ENCODE data around the gene TNS1.

Gene TNS1

DNA sequence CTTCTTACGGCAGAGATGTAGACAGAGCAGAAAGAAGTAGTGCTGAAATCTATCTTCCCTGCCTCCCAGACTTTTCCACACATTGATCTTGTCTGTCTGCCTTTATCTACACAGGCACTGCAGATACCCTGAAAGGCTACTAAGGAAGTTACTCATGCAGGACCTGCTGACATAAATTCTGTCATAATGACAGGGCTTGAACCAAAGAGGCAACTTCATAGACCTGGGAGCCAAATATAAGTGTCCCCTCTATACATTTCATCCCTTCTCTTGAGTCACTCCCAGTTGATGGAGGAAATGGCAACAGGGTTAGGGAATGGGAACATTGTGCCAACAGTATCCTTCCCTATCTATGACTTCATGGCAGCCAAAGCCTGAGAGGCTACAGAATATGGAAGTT is 157.5 kb downstream of the TNS1 start:
- DNase-seq (ENCODE audit: low read depth, low spot score) = no peak
- H3K27ac ChIP-seq = no peak overlapping the region

DNA sequence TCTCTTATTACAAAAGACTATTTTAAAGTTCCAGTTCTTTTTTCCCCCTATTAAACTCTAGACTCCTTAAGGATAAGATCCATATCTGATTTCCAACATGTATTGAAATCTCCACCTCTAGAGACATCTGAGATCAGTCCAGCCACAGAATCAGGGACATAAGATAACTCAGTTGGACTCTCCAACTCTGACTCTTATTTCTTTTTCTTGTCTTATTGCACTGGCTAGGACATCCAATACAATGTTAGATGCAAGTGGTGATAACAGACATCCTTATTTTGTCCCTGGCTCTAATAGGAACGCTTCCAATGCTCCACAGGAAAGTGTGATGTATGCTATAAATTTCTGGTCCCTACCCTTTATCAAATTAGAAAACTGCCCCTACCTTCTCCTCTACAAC is 158.1 kb downstream of the TNS1 start:
- no peak for DNase-seq (ENCODE audit: low read depth, low spot score)
- H3K27ac ChIP-seq = no peak overlapping the region

DNA sequence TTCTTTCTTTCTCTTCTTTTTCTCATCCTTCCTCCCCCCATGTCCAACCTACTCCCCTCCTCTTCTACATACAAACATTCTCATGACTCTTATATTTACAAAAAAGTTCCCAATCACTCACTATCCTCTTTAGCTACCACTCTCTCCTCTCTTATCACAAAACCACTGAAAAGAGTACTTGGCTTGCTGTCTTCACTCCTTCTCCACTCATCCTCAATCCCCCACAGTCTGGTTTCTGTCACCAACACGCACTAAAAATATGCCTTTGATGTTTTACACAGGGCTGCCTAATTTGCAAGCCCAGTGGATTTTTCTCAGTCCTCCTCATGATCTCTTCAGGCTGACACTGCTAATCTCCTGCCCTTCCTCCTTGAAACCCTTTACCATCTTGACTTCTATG is 159.5 kb downstream of the TNS1 start:
- DNase-seq (ENCODE audit: low read depth, low spot score) = no peak
- no peak overlapping the region for H3K27ac ChIP-seq

DNA sequence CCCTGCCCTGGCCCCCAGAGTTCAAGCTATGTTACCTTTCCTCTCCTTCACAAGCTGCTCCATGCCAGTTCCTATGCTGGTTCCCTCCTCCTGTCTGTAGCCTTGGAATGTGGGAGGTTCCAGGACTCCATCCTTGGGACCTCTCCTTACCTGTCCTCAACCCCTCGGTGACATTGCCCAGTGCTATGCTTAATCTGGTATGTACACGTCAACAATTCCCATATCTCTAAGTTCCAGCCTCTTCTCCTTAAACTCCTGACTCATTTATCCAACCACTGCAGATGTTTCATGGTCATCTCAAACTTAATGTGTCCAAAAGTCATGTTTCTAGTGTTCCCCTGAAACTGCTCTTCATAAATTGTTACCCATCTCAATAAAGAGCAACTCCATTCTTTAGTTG is 160.8 kb downstream of the TNS1 start:
- DNase-seq (ENCODE audit: low read depth, low spot score) = no peak

DNA sequence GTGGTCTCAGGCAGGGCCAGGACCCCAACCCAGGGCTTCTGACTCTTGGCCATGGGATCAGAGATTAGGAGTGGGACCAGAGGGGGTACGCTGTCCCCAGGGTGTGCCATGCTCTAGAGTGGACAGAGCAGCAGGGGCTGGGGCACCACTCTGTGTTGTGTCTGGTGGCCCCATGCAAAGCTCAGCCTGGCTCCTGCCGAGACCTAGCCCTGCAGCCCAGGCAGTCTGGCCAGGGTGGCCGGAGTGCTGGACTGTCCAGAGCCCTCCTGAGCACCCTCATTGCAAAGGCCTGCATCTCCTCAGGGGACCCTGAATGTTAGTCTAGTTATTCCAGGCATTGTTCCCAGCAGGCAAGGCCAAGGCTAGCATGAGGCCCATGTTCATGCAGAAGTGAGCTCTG is 162.3 kb downstream of the TNS1 start:
- no peak overlapping the region for H3K27ac ChIP-seq
- no peak for DNase-seq (ENCODE audit: low read depth, low spot score)

More for the DNA sequence above, 160.8 kb downstream of the TNS1 start:
- no peak overlapping the region for H3K27ac ChIP-seq

DNA sequence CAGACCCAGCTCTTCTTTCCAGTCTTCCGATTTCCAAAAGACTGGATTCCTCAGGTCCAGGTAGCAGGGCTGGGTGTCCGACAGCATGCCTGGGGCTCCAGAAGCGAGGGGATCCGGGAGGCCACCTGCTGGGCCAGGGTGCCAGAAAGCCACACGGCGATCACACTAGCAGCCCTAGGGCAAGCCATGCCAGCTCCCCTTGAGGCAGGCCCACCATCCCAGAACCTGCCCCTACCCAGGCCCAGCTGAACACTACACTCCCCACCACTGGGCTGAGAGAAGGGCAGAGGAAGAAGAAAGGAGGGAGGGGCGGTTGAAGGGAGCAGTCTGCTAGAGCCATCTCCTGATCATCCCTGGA is 163.1 kb downstream of the TNS1 start:
- no peak for DNase-seq (ENCODE audit: low read depth, low spot score)
- no peak overlapping the region for H3K27ac ChIP-seq

DNA sequence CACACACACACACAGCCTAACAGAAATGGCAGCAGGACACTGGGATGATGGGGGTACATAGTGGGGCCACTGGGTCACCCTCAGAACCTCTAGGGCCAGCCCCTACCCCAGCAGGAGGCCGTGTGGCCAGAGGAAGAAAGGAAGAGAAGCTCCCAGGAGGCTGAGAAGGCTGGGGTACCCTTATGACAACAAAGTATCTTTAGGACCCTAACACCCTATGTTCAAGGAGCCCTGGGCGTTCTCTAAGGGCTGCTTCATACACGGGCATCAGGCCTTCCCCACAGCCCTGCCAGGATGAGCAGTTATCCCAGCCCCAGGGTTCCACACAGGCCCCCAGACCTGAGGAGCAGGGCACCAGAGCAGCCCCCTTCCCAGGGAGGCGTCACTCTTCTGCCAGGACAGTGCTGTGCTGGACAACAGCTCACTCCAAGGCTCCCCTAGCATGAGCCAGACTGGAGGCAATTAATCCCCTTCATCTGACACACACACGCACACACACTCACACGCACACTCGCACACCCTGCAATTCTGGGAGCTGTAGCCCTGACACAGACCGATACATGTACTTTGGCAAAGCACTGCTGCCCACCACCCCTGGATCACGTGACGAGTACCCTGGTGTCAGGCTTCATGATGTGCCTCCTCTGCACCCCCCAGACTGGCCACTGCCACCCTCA is 163.6 kb downstream of the TNS1 start:
- H3K27ac ChIP-seq = no peak overlapping the region
- DNase-seq (ENCODE audit: low read depth, low spot score) = no peak

DNA sequence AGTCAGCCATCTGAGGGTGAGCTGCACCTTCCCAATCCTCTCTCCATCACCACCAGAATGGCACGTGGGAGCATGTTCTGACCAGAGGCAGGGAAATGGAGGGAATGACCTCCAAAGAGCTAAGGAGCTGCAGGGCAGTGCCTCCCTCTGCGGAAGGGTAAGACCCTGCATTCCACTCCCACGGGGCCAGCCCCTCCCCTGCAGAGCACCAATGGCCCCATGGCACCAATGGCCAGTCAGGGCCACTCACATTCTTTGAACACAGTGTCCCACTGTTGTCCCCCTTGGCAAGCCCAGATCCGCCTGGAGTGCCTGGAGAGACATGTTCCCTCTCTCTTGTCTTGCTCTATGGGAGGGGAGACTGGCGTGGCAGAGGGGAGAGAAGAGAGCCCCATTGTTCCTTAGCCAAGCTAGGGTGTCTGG is 164.4 kb downstream of the TNS1 start:
- no peak for DNase-seq (ENCODE audit: low read depth, low spot score)
- H3K27ac ChIP-seq = no peak overlapping the region

DNA sequence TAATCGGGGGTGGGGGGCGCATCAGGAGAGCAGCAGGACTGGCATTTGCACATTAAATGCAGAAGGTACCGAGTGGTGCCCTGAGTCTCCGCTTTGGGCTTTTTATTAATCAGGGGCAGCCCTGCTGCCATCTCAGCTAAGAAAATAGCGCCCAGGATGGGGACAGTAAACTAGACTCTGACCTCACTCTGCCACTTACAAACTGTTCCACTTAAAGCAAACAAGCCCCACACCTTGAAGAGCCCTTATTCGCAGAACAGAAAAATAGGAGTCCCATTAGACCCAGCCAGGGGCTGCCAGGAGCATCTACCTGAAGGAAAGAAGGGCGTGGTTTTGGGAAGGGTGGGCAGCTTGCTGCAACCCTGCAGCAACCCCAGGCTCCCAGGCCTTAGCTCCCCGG is 165.3 kb downstream of the TNS1 start:
- H3K27ac ChIP-seq = no peak overlapping the region
- DNase-seq (ENCODE audit: low read depth, low spot score) = no peak

DNA sequence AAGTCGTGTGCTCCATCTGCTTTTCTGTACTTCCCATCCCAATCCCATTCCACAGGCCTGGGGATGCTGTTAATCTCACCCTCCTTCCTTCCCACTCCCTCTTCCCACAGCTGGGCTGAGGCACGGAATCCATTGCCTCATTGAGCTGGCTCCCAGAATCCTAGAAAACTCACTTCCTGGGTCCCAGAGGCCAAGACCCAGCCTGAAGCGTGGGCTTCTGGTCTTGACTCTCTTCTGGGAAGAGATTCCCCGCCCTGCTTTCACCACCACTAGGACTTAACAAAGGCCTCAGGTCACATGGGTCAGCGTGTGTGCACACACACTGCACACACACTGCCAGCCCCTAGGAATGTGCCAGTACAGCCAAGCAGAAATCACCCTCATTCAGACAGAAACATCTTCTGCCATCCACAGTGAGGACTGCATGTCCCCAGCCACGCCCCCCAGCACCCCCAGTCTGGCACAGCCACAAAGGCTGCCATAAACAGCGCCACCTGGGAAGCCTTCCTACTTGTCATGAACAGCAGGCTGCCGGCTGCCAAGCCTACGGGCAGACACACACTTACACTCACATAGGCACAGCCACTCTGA is 165.8 kb downstream of the TNS1 start:
- no peak for DNase-seq (ENCODE audit: low read depth, low spot score)
- no peak overlapping the region for H3K27ac ChIP-seq

DNA sequence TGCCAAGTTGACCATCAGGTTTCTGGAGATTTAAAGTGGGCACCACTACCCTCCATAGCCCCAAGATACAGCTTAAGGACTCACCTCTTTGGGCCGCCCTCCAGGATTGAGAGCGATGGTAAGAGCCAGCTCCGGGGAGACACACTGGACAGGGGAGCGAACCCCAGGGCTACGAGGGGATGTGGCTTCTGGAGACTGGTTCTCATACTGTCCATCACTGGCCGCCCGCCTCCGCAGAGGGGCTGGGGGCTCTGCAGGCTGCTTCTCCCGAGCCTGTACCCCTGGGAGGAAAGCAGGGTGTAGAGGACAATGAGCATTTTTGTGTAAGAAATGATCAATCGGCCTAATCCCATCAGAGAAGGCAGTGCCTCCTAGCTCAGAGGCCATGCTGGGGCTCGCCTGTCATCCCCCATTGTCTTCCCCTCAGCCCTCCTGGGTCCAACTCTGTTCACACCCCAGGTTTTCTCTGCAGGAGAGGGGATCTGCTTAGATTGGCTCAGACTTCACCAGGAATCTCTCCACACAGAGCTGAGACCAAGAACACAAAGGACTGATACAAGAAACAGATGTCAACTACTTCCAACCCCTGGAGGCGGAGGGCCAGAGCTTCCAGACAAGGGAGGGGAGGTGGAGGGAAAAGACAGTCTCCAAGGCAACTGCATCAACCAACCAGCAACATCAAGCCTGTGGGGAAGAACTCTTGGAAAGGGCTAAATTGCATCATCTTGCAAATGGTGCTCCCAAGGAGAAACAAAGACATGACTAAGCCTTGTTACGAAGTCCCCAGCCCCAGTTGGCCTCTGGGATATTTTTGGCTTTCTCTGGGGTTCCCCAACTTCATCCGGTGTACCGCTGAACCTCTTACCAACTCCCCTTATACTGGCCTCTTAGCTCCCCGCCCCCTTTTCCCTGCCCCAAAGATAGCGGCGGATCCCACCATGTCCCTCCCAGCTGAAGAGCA is 166.6 kb downstream of the TNS1 start:
- DNase-seq (ENCODE audit: low read depth, low spot score) = no peak
- no peak overlapping the region for H3K27ac ChIP-seq

DNA sequence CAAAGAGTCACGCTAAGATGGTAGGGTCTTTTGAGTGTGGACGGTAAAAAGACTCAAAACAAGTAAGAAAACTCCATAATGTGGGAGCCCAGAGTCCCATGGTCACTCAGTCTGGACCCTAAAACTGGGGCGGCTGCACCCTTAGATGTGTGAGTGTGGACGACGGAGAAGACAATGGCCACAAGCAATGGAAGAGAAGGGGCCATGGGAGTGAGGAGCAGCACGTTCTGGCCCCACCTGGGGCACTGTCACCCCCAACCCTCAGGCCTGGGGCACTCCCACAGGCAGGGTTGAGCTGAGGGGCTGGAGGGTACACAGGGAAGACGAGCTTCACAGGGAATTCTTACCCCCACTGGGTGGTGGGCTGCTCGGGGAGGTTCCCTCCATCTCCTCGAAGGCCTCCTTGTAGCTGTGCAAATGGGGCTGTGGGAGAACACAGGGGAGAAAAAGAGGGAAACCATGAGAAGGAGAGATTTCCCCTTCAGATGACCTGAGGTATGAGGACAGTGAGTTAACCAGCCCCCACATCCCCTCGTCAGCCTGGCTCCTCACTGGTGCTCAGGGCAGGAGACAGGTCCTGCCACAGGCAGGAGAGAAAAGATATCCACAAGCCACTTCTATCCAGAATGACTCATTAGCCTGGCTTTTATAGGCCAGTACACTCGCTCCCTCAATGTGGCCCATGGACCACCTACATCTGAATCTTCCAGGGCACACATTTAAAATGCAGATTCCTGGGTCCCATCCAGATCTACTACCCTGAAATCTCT is 167.9 kb downstream of the TNS1 start:
- no peak for DNase-seq (ENCODE audit: low read depth, low spot score)
- H3K27ac ChIP-seq = no peak overlapping the region

DNA sequence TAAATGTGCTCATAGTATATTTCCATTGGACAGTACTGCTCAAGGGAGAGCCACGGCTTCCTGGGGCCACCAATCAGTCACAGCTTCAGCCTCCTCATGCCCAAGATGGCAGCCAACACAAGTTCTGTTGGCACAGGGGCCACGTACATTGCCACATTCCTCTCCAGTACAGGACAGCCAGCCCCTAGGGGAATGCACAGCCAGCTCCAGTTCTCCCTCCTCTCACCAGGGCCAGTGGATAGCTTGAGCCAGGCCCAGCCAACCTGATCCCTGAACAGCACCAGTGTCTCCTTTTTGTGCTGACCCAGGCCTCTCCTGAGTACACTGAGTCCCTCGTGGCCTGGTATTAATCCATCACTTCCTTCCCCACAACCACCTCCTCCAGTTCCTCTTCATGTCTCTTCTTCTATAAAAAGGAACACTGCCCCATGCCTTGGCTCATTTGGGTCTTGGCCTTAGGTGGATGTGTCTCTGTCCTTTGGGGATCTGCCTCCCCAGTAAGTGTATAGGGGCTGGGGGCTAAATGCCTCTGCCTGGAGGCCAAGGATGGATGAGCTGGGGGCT is 168.7 kb downstream of the TNS1 start:
- H3K27ac ChIP-seq = no peak overlapping the region
- DNase-seq (ENCODE audit: low read depth, low spot score) = no peak

DNA sequence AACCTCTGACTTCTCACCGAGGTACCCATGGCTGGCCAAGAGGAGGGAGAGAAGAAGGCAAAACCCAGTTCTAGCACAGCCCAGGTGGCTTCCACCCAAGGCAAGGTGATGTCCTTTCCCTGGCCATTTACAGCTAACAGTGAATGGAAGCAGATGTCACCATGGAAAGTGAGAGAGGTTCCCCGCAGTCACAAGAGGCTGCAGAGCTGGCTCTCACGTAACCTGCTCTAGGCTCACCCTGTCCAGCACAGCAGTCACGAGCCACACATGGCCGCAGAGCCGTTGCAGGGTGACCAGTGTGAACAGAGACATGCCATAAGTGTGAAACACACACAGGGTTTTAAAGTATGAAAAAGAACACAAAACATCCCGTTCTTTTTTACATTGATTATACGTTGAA is 169.4 kb downstream of the TNS1 start:
- H3K27ac ChIP-seq = no peak overlapping the region
- DNase-seq (ENCODE audit: low read depth, low spot score) = no peak

DNA sequence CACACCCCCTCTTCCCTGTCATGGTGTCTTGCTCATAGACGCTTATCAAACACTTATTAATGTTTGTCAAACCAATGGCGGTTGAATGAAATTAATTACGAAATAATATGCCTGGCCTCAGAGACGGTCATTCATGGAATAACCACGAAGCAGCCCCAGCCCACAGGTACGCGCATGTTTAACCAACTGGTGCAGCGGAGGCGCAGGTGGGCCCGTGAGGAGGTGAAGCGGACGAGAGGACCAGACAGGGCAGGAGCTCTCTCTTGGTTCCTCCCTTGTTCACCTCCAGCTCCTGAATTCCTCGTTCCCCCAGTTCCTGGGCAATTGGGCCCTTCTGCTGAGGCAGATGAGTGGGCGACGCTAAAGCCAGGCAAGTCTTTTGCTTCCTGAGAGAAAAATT is 169.8 kb downstream of the TNS1 start:
- DNase-seq (ENCODE audit: low read depth, low spot score) = no peak
- no peak overlapping the region for H3K27ac ChIP-seq

DNA sequence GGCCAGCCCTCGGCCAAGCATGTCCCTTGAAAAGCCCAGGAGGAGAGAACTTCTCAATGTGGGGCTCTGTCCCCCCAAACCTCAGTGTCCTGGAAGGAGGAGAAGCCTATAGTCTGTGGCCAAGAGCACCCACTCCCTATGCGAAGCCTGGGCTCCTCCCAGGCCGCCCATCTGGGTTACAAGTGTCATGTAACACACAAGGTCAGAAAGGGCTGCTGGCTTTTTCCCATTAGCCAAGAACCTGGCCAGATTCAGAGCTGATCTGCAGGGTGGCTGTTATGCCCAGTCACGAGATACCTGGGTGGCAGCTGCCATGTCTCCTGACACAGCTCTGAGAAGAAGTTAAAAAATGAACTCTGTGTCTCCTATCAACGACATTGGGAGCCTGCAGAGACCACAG is 170.7 kb downstream of the TNS1 start:
- no peak overlapping the region for H3K27ac ChIP-seq
- no peak for DNase-seq (ENCODE audit: low read depth, low spot score)

DNA sequence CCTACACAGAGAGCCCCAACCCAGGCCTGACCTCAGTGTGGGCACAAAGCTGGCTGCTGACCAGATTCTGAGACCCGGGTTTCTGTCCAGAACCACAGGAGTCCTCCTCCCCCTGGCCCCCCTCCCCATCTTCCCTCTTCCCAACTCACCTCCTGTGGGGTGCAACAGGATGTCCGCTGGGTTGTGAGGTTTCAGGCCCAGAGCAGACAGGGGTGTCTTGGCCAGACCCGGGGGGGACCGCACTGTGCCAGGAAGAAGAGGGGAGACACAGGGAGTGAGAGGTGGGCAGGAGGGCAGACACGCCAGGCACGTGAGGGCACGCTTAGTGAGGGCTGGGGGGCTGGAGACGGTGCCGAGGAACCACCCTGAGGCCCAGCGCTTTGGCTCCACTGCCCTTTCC is 171.5 kb downstream of the TNS1 start:
- no peak for DNase-seq (ENCODE audit: low read depth, low spot score)
- H3K27ac ChIP-seq = no peak overlapping the region

DNA sequence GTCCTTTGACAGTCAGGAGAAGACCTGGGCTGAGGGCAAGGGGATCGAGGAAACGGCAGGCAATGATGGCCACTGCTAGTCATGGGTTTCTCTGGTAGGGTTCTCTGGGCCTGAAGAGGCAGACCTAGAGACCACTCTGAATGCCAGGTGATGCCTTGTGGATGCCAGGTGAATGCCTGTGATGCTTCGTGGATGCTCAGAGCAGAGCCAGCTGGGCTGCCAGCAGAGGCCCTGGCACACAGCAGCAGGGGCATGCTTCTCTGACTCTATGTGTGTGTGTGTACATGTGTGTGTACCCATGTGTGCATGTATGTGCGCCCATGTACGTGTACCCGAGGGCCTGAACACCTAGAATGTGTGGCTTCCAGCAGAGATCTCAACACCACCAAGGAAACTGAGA is 172.0 kb downstream of the TNS1 start:
- no peak for DNase-seq (ENCODE audit: low read depth, low spot score)
- H3K27ac ChIP-seq = no peak overlapping the region

DNA sequence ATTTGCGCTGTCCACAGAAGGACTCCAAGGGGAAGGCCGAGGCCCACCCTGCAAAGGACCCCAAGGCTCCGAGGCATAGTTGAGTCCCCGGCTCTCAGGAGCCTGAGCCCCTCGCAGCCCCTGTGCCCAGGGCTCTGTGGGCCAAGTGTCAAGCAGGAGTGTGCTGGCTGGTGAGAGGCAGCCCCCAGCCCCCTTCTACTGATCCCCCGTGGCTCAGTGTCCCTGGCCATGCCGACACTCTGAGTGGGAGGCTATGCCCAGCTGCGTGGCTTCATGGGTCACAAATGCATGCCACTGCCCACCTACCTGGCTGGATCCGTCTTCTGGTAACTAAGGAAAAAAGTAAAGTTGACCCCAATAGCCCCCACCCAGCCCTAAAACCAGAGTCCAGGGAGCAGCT is 172.7 kb downstream of the TNS1 start:
- no peak for DNase-seq (ENCODE audit: low read depth, low spot score)
- no peak overlapping the region for H3K27ac ChIP-seq

DNA sequence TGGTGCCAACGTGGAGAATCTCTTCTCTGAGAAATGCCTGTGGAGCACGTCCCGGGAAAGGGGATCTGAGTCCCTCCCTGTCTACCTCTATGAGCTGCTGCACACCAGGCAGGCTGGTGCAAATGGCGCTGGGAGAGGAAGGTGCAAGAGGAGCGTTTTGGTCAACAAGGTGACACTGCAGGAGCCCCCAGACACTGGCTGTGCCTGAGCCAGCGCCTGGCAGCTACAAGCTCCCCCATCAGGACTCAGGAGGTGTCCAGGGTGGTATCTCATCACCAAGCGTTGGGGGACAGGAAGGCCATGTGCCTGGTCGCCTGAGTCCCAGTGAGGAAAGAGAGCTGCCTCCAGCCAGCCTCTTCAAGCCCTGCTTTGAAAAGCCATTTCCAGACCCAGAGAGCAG is 173.4 kb downstream of the TNS1 start:
- H3K27ac ChIP-seq = no peak overlapping the region
- no peak for DNase-seq (ENCODE audit: low read depth, low spot score)
